Middle frontal gyrus (tissue), 1 donor: ENCODE measurements around the gene CD79A.

Source experiments
- DNase-seq: peaks from one replicate; pipeline ENCODE4 v3.0.0-alpha.2; 2015; ENCODE audit warnings: low spot score; ENCODE audit errors: extremely low spot score

The CD79A gene

GRCh38 chr19:41883821-41884733, 7.0 kb downstream of the CD79A start:
- peak; percentile 95 for DNase-seq

GRCh38 chr19:41886761-41887710, 10.0 kb downstream of the CD79A start:
- no peak for DNase-seq

- DNase-seq, result no peak
These were observed 10.8 kb downstream of the CD79A start for GRCh38 chr19:41887711-41888382.

- no peak for DNase-seq
These were observed 11.8 kb downstream of the CD79A start for GRCh38 chr19:41888926-41889325.

GRCh38 chr19:41889896-41890295, 12.8 kb downstream of the CD79A start:
- DNase-seq, result no peak

- DNase-seq, result no peak
These were observed 13.9 kb downstream of the CD79A start for GRCh38 chr19:41890936-41891335.

- no peak for DNase-seq
These were observed 15.3 kb downstream of the CD79A start for GRCh38 chr19:41892173-41892902.

GRCh38 chr19:41893899-41894298, 16.8 kb downstream of the CD79A start:
- no peak for DNase-seq

GRCh38 chr19:41894350-41894749, 17.3 kb downstream of the CD79A start:
- no peak for DNase-seq

- no peak for DNase-seq
These were observed 18.9 kb downstream of the CD79A start for GRCh38 chr19:41895745-41896580.

GRCh38 chr19:41896581-41896942, 19.5 kb downstream of the CD79A start:
- DNase-seq, result no peak

- no peak for DNase-seq
These were observed 20.1 kb downstream of the CD79A start for GRCh38 chr19:41897181-41897580.

GRCh38 chr19:41897820-41898219, 20.7 kb downstream of the CD79A start:
- no peak for DNase-seq

- DNase-seq, result no peak
These were observed 21.2 kb downstream of the CD79A start for GRCh38 chr19:41898235-41898634.

- DNase-seq, result no peak
These were observed 24.8 kb downstream of the CD79A start for GRCh38 chr19:41901707-41902360.

- DNase-seq, result no peak
These were observed 25.5 kb downstream of the CD79A start for GRCh38 chr19:41902594-41902993.

- no peak for DNase-seq
These were observed 26.3 kb downstream of the CD79A start for GRCh38 chr19:41903193-41903953.

GRCh38 chr19:41904118-41904870, 27.2 kb downstream of the CD79A start:
- no peak for DNase-seq
